ENCODE results near the gene METTL22. TPM values are rescaled to one million over a fixed set of nuclear protein-coding genes. Genes with fewer than 3 reads are reported as not detected.

METTL22 gene
- total and polyA plus RNA-seq, 2 donors from 2014 or later, result 12.0 to 26.2 TPM

DNA sequence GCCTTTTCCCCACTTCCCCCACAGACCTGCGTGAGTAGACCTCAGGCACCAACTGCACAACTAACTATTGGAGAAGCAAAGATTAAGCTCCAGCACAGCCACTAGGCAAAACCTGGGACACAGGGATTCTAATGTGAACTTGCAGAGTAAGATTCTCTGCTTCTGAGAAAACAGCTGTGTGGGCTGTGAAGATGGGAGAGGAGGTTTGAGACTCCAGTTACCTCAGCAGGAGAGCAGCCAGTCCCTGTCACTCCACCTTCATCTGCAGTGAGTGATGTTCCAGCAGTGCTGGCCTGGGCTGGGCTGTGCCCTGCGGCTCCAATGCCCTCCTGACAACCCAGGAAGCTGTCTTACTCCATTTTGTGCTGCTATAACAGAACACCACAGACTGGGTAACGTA is 34.9 kb downstream of the METTL22 start:
- FAIRE-seq, result no peak
- no peak overlapping the region for H3K27ac ChIP-seq (ENCODE audit: low read depth in 2 of 2, low read length in 2 of 2)
- H3K36me3 ChIP-seq (ENCODE audit: control insufficient read depth in 2 of 3, insufficient read depth in 3 of 3, low read length in 3 of 3), result no peaks in the 10 kb centered on the region
- no peak overlapping the region for H3K4me3 ChIP-seq (ENCODE audit: low read length in 3 of 3)
- H3K9me3 ChIP-seq (ENCODE audit: control insufficient read depth in 2 of 3, insufficient read depth in 1 of 3, low read length in 3 of 3), result no peaks in the 10 kb centered on the region
- intact Hi-C loops (cut with DNase I), result loop anchor here (5.0 kb wide), 1 partner anchor 226 kb away; the partner anchor contains the start of gene LITAFD
- TF ChIP-seq, protein P1, sequence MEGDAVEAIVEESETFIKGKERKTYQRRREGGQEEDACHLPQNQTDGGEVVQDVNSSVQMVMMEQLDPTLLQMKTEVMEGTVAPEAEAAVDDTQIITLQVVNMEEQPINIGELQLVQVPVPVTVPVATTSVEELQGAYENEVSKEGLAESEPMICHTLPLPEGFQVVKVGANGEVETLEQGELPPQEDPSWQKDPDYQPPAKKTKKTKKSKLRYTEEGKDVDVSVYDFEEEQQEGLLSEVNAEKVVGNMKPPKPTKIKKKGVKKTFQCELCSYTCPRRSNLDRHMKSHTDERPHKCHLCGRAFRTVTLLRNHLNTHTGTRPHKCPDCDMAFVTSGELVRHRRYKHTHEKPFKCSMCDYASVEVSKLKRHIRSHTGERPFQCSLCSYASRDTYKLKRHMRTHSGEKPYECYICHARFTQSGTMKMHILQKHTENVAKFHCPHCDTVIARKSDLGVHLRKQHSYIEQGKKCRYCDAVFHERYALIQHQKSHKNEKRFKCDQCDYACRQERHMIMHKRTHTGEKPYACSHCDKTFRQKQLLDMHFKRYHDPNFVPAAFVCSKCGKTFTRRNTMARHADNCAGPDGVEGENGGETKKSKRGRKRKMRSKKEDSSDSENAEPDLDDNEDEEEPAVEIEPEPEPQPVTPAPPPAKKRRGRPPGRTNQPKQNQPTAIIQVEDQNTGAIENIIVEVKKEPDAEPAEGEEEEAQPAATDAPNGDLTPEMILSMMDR (IDR thresholded peaks at IDR 0.05; ENCODE audit: borderline replicate concordance, extremely low read depth, insufficient read depth), result no peak
- DNase-seq, result no peak
- no peaks in the 10 kb centered on the region for H3K4me1 ChIP-seq (ENCODE audit: control insufficient read depth in 2 of 3, insufficient read depth in 2 of 3, low read depth in 1 of 3, low read length in 3 of 3)
- H3K9ac ChIP-seq (ENCODE audit: low read length in 3 of 3), result no peak overlapping the region
- no peaks in the 10 kb centered on the region for H3K27me3 ChIP-seq (ENCODE audit: control insufficient read depth, insufficient read depth, low read length)

DNA sequence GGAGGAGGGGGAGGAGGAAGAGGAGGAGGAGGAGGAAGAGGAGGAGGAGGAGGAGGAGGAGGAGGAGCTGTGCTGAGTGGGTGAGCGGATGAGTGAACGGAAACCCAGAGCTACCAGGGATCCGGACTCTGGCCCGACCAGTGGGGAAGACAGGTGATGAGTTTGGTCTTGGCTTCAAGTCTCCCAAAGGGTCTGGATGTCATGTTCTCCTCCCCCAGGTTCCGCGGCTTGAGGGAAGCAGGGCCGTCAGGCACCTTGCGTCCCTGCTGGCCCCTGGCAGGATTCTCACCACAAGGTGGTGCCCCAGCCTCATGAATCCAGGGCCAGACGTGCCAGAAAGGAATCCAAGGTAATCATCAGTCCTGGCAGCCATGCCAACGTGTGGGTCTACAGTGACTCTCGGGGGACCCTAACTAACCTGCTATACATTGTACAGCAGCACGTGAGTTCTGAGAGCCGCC is 39.4 kb downstream of the METTL22 start:
- intact Hi-C loops (cut with DNase I), result loop anchor here (10.0 kb wide), 1 partner anchor 124 kb away; no protein-coding TSS in a partner anchor
- TF ChIP-seq, protein P1 (IDR thresholded peaks at IDR 0.05; ENCODE audit: borderline replicate concordance, extremely low read depth, insufficient read depth), result peak; percentile 84
- Histone ChIP-seq H3K36me3 (ENCODE audit: control insufficient read depth in 2 of 3, insufficient read depth in 3 of 3, low read length in 3 of 3) (no peaks in the 10 kb centered on the region), H3K4me3 (ENCODE audit: low read length in 3 of 3) (no peak overlapping the region), H3K9ac (ENCODE audit: low read length in 3 of 3) (no peak overlapping the region), H3K4me1 (ENCODE audit: control insufficient read depth in 2 of 3, insufficient read depth in 2 of 3, low read depth in 1 of 3, low read length in 3 of 3) (no peaks in the 10 kb centered on the region), H3K27me3 (ENCODE audit: control insufficient read depth, insufficient read depth, low read length) (no peaks in the 10 kb centered on the region), H3K27ac (ENCODE audit: low read depth in 2 of 2, low read length in 2 of 2) (no peak overlapping the region), H3K9me3 (ENCODE audit: control insufficient read depth in 2 of 3, insufficient read depth in 1 of 3, low read length in 3 of 3) (no peaks in the 10 kb centered on the region)
- DNase-seq (peak; percentile 77 to 92 (median 86)), FAIRE-seq (no peak)

DNA sequence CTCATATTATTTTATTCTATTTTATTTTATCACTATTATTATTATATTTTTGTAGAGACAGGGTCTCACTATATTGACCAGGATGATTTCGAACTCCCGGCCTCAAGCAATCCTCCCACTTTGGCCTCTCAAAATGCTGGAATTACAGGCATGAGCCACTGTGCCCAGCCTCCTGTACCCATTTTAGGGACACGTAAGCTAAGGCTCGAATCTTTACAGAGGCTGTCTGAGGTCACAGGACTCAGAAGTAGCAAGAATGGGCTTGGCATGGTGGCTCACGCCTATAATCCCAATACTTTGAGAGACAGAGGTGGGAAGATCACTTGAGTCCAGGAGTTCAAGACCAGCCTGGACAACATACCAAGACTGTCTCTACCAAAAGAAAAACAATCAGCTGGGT is 40.2 kb downstream of the METTL22 start:
- TF ChIP-seq, protein P1 (IDR thresholded peaks at IDR 0.05; ENCODE audit: borderline replicate concordance, extremely low read depth, insufficient read depth), result no peak
- no peak for DNase-seq
- intact Hi-C loops (cut with DNase I), result loop anchor here (10.0 kb wide), 1 partner anchor 123 kb away; no protein-coding TSS in a partner anchor

More for the DNA sequence above, 40.2 kb downstream of the METTL22 start:
- Histone ChIP-seq H3K4me3 (ENCODE audit: low read length in 3 of 3) (no peak overlapping the region), H3K27ac (ENCODE audit: low read depth in 2 of 2, low read length in 2 of 2) (no peak overlapping the region), H3K36me3 (ENCODE audit: control insufficient read depth in 2 of 3, insufficient read depth in 3 of 3, low read length in 3 of 3) (peaks cover 0 to 3% (median 0%) of the 10 kb centered on the region in 3 donors), H3K27me3 (ENCODE audit: control insufficient read depth, insufficient read depth, low read length) (no peaks in the 10 kb centered on the region), H3K9me3 (ENCODE audit: control insufficient read depth in 2 of 3, insufficient read depth in 1 of 3, low read length in 3 of 3) (no peaks in the 10 kb centered on the region), H3K9ac (ENCODE audit: low read length in 3 of 3) (no peak overlapping the region), H3K4me1 (ENCODE audit: control insufficient read depth in 2 of 3, insufficient read depth in 2 of 3, low read depth in 1 of 3, low read length in 3 of 3) (no peaks in the 10 kb centered on the region)
- no peak for FAIRE-seq
